GM18498 (cell line): Measurements from ENCODE around the gene ZNF414.
"Not testable (repeated sequence)": the region's sequence is repeated elsewhere in the genome, so short reads cannot be mapped to it uniquely, and the experiment has no call there.

Source experiments
- ATAC-seq: cut with Tn5 transposase; IDR thresholded peaks from one replicate; pipeline ENCODE4 v1.9.1; 2021; ENCODE audit warnings: mild to moderate bottlenecking, moderate library complexity; ENCODE audit not compliant: unreplicated experiment

Gene ZNF414

GRCh38 chr19:8518536-8518935 is 4.6 kb upstream of the ZNF414 start:
- no peak for ATAC-seq

DNA sequence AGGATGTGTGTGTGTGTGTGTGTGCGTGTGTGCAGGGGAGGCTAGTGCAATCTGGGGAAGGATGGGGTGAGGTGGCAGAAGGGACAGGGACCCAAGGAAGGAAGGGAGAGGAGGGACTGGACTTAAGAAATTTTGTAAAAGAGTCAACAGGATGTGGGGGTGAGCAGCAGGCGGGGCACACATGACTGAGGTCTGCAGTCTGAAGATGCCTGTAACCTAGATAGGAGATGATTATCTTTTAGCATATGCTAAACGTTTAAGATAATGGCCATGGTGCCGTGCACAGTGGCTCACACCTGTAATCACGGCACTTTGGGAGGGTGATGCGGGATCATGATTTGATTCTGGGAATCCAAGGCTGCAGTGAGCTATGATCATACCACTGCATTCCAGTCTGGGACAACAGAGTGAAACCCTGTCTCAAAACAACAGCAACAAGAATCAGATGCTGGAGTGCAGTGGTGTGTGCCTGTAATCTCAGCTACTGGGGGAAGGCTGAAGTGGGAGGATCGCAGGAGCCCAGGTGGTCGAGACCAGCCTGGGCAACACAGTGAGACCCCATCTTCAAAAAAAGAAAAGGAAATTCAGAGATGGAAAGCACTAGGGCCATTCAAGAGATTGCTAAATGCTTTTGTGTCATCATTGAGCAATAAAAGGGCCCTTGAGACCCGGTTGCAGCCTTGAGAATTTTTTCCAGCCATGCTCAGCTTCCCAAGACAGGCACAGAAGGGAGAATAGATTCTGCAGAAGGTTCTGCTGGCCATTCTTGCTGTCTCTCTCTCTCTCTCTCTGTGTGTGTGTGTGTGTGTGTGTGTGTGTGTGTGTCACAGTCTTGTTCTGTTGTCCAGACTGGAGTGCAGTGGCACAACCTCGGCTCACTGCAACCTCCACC is 3.8 kb upstream of the ZNF414 start:
- no peak for ATAC-seq

DNA sequence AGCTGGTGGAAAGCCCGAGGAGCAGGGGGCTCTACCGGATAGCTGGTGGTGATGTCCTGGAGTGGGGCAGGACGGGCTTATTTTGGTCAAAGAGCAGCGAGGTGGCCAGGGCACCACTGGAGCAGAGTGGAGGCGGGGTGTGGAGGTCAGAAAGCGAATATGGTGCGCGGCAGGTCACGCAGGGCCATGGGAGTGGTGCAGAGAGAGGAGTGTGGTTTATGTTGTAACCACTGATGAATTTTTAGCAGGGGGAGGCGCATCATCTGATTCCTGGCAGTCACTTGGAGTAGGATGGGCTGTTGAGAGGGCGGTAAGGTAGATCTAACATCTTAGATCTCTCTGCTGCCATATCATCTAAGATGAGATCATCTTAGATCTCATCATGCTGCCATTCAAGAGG is 1.4 kb upstream of the ZNF414 start:
- no peak for ATAC-seq

DNA sequence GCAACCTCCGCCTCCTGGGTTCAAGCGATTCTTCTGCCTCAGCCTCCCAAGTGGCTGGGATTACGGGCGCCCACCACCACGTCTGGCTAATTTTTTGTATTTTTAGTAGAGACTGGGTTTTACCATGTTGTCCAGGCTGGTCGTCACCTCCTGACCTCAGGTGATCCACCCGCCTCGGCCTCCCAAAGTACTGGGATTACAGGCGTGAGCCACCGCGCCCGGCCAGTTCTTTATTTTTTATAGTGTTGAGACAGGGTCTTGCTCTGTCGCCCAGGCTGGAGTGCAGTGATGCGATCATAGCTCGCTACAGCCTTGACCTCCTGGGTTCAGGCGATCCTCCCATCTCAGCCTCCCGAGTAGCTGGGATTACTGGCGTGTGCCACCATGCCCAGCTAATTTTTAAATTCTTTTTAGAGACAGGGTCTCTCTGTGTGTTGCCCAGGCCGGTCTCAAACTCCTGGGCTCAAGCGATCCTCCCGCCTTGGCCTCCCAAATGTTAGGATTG is 590 bp upstream of the ZNF414 start:
- ATAC-seq = not testable (repeated sequence)

- no peak for ATAC-seq
Observed at GRCh38 chr19:8513036-8513686, 806 bp downstream of the ZNF414 start.

DNA sequence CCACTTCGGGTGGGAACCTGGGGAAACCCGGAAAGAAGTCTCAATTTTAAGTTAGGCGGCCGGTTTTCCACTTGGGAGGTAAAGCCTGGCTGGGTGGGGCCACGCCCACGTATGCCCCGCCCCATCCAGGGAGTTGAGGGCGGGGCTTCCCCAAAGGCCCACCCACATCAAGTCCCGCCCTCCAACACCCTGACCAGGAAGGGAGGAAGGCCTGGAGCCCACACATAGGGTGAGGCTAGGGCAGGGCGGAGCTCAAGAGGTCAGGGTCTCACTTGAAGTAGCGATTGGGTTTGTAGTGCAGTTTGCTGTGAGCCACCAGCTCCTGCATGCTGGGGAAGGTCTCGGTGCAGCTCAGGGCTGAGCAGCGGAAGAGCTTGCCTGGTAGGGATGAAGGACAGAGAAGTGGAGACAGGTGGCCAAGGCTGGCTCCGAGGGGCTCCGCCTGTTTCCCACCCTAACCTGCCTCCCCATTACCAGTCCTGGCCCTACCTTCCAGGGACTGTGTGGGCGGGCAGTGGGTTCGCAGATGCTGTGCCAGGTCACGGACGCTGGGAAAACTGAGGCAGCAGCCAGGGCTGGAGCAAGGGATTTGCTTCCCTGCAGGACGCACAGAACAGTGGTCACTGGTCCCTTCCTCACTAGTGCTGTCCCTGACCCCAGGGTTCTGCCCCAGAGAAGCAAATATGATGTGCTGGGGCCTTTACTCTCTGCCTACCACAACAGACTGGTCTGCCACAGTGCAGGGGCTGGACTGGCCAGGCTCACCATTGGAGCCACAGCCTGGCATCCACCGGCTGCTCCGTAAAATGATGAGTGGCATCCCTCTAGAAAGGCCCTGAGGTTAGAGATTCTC is 1.6 kb downstream of the ZNF414 start:
- ATAC-seq = no peak

- ATAC-seq = no peak
Observed at GRCh38 chr19:8511573-8512101, 2.3 kb downstream of the ZNF414 start.

GRCh38 chr19:8510589-8511115 is 3.3 kb downstream of the ZNF414 start:
- no peak for ATAC-seq

GRCh38 chr19:8506402-8506957 is 7.5 kb downstream of the ZNF414 start:
- ATAC-seq = no peak

GRCh38 chr19:8505680-8506401 is 8.1 kb downstream of the ZNF414 start:
- peak; percentile 57 for ATAC-seq

DNA sequence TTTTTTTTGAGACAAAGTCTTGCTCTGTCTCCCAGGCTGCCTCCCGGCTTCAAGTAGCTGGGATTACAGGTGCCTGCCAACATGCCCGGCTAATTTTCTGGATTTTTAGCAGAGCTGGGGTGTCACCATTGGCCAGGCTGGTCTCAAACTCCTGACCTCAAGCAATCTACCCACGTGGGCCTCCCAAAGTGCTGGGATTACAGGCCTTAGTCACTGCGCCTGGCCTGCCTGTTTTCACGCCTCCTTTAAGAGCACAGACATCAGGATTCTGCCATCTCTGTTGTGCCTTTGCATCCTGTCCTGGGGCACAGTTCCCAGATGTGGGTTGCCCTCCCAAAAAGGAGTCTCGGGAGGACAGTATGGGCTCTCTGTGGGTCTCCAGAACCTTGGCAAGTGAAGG is 9.0 kb downstream of the ZNF414 start:
- no peak for ATAC-seq

DNA sequence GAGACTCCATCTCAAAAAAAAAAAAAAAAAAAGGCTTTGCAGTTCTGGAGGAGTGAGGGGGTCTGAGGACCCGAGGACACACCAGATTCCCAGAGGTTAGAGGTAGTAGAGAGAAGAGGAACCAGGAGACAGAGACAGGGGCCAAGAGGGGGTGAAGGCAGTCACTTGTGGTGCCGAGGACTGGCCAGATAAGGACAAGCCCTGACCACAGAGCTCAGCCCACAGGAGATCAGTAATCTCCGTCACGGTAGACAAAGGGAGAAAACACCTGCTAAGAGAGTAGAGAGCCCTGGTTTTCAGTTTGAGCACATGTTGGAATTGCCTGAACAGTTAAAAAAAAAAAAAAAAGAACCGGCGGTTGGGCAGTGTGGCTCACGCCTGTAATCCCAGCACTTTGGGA is 9.8 kb downstream of the ZNF414 start:
- ATAC-seq = no peak

DNA sequence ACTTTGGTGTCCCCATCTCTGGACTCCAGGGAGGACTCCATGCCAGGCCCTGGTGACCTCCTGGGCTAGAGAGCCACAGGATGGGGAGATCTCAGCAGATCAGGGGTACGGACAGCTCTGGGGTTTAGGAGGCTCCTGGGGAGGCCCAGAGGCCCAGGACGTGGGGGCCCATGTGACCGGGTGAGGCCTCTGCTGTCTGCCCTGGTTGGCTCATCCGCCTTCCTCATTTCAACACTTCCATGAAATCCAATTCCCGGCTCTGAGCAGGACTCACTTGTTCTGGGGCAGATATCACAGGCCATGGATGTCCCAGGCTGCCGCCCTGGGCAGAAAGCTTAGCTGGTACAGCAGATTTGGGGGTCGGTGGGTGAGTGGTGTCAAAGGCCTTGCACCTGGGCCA is 10.5 kb downstream of the ZNF414 start:
- ATAC-seq = no peak

DNA sequence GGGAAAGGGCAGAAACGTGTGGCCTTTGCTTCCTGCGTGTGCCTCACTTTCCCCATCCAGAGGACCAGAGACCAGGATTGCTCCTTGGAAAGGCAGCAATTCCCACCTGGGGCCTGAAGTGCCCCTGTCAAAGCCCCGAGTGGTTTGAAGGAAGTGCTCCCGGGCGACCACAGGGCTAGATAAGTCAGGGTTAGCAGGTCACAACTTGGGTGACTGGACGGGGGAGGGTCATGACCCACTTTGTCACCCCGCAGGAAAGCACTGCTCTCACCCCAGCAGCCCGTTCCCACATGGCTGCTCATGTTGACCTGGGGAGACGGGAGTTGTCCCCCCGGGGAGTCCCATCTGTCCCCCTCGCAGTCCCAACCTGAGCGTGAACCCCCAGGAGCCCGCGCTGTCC is 12.0 kb downstream of the ZNF414 start:
- no peak for ATAC-seq

GRCh38 chr19:8501516-8501915 is 12.5 kb downstream of the ZNF414 start:
- ATAC-seq = no peak

GRCh38 chr19:8500158-8500557 is 13.8 kb downstream of the ZNF414 start:
- no peak for ATAC-seq

GRCh38 chr19:8499048-8499833 is 14.7 kb downstream of the ZNF414 start:
- ATAC-seq = no peak

- ATAC-seq = no peak
Observed at GRCh38 chr19:8498295-8498694, 15.7 kb downstream of the ZNF414 start.

DNA sequence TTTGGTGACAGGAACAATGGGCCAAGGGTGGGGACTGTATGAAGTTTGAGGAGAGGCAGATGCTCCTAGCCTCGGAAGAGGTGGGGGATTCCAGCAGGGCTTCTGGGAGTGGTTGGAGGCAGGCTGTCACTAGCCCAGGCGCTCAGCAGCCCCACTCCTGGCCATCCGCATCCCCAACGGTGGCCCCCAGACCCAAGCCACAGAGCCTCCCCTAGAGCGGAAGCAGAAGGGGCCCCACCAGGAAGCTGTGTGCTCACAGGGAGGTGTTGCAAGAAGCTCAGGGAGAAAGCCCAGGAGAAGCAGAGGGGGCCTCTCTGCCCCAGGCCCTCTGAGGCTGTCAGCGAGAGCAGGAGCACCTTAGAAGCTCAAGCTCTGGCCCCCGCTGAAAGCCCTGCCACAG is 19.8 kb downstream of the ZNF414 start:
- ATAC-seq = no peak
